Suprapubic skin (tissue), 4 donors: ENCODE data around the gene GMPPB.

Source experiments
- POLR2A ChIP-seq, 2 donors: fragments of 450-650 bp; IDR thresholded peaks; one replicate each; pipeline ENCODE4 v1.6.1; 2017; ENCODE audit warnings: antibody characterized with exemption in 2 of 2, mild to moderate bottlenecking in 2 of 2, moderate library complexity in 2 of 2
- POLR2AphosphoS5 ChIP-seq, 3 donors: sonication (generic); formaldehyde crosslinking; IDR thresholded peaks; one replicate each; pipeline ENCODE4 v1.6.1; 2017; ENCODE audit warnings: antibody characterized with exemption in 3 of 3
- TF ChIP-seq, protein P1 (sequence below), 2 donors: fragments of 200-600 bp in 1 of 2; fragments of 450-650 bp in 1 of 2; sonication (generic) in 1 of 2; IDR thresholded peaks; one replicate each; pipeline ENCODE4 v1.5.1; 2016 to 2019; ENCODE audit warnings: antibody characterized with exemption in 2 of 2, mild to moderate bottlenecking in 1 of 2, moderate library complexity in 1 of 2

DNA sequence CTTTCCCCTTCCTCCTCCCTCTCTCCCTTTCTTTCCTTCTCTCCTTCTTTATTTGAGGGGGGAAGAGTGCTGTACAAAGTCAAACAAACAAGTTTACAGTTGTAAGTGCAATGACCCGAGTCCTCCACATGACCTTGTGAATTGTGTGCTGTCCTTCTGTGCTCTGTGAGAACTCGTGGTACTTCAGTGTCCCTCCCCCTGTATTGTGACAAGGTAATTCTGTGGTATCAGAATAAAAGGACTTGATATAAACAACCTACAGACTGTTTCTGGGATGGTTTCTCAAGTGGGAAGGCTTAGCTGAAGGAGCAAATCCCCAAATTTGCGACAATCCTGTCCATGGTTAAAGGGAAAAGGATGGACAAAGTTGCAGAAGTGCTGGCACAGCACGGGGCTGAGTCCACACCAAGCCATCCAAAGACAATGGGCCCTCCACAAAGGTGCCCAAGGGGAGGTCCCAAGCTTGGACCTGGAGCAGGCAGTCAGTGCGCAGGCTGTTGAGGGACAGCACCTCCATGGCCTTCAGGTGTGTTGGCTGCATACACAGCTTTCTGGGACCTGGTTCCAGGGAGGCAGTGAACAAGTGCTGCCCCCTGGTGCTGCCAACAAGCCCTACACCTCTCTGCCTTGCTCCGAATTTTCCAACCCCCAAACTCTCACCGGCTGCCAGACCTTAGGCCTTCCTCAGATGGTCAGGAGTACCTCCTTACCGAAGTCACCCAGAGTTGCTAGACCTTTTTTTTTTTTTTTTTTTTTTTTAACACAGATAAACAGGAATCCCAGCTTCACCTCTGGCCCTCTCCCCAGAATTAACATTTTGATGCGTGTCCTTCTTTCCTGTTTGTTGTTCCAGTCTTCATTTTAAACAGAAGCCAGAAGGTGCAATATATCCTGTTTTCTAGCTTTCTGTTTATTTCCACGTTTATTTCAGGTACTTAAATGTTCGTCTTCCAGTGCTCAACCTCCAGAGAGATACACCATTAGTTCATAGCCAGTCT lies 52.2 kb downstream of the GMPPB start:
- TF ChIP-seq POLR2A (IDR thresholded peaks at IDR 0.05) = no peak
- TF ChIP-seq, protein P1, sequence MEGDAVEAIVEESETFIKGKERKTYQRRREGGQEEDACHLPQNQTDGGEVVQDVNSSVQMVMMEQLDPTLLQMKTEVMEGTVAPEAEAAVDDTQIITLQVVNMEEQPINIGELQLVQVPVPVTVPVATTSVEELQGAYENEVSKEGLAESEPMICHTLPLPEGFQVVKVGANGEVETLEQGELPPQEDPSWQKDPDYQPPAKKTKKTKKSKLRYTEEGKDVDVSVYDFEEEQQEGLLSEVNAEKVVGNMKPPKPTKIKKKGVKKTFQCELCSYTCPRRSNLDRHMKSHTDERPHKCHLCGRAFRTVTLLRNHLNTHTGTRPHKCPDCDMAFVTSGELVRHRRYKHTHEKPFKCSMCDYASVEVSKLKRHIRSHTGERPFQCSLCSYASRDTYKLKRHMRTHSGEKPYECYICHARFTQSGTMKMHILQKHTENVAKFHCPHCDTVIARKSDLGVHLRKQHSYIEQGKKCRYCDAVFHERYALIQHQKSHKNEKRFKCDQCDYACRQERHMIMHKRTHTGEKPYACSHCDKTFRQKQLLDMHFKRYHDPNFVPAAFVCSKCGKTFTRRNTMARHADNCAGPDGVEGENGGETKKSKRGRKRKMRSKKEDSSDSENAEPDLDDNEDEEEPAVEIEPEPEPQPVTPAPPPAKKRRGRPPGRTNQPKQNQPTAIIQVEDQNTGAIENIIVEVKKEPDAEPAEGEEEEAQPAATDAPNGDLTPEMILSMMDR (IDR thresholded peaks at IDR 0.05) = peak; percentile 65 to 80
- TF ChIP-seq POLR2AphosphoS5 (IDR thresholded peaks at IDR 0.05) = no peak
